HUES6 (cell line): ENCODE results near the gene BCL11A.

Source experiments
- H3K27ac ChIP-seq: 2 replicates; pipeline ENCODE4 v1.7.0; 2013; ENCODE audit warnings: low read depth, mild to moderate bottlenecking, low read length, inconsistent platforms
- H3K27me3 ChIP-seq: 2 replicates; pipeline ENCODE4 v1.6.1; 2013; ENCODE audit warnings: low read length; ENCODE audit not compliant: control insufficient read depth, insufficient read depth
- H3K36me3 ChIP-seq: 2 replicates; pipeline ENCODE4 v1.6.1; 2013; ENCODE audit warnings: low read length; ENCODE audit not compliant: control insufficient read depth, insufficient read depth
- H3K4me1 ChIP-seq: 2 replicates; pipeline ENCODE4 v1.6.1; 2013; ENCODE audit warnings: low read length; ENCODE audit not compliant: control insufficient read depth, insufficient read depth
- H3K4me3 ChIP-seq: 2 replicates; pipeline ENCODE4 v1.5.1; 2013; ENCODE audit warnings: low read depth, low read length
- H3K9ac ChIP-seq: one replicate; pipeline ENCODE4 v1.6.1; 2013; ENCODE audit warnings: mild to moderate bottlenecking, low read length
- H3K9me3 ChIP-seq: 2 replicates; pipeline ENCODE4 v1.6.1; 2013; ENCODE audit warnings: low read depth, low read length; ENCODE audit not compliant: control insufficient read depth, insufficient read depth

The BCL11A gene

GRCh38 chr2:60552078-60552850 is 1.2 kb downstream of the BCL11A start:
- no peaks in the 10 kb centered on the region for H3K27me3 ChIP-seq
- H3K27ac ChIP-seq: peak overlapping the region; percentile 60; the same call in 1 of the 2 replicates
- H3K9ac ChIP-seq: peak overlapping the region; percentile 88
- no peaks in the 10 kb centered on the region for H3K36me3 ChIP-seq
- H3K4me1 ChIP-seq: peaks cover 11% of the 10 kb centered on the region; the same call in 1 of the 2 replicates
- H3K4me3 ChIP-seq: peak overlapping the region; percentile 88
- no peaks in the 10 kb centered on the region for H3K9me3 ChIP-seq

GRCh38 chr2:60551240-60552077 is 2.0 kb downstream of the BCL11A start:
- H3K36me3 ChIP-seq: peaks cover under 1% of the 10 kb centered on the region; the same call in 1 of the 2 replicates
- H3K9ac ChIP-seq: peak overlapping the region; percentile 88
- peak overlapping the region; percentile 88 for H3K4me3 ChIP-seq
- H3K27me3 ChIP-seq: no peaks in the 10 kb centered on the region
- no peaks in the 10 kb centered on the region for H3K9me3 ChIP-seq
- peak overlapping the region; percentile 81; the same call in 1 of the 2 replicates for H3K27ac ChIP-seq
- peaks cover 15% of the 10 kb centered on the region; the same call in 1 of the 2 replicates for H3K4me1 ChIP-seq

- Histone ChIP-seq H3K4me1 (peaks cover 15% of the 10 kb centered on the region; the same call in 1 of the 2 replicates), H3K4me3 (peak overlapping the region; percentile 88), H3K27me3 (no peaks in the 10 kb centered on the region)
These were observed 2.5 kb downstream of the BCL11A start for GRCh38 chr2:60550984-60551239.

GRCh38 chr2:60550178-60550983 is 3.1 kb downstream of the BCL11A start:
- peak overlapping the region; percentile 90 for H3K9ac ChIP-seq
- peaks cover 11% of the 10 kb centered on the region for H3K36me3 ChIP-seq
- no peaks in the 10 kb centered on the region for H3K27me3 ChIP-seq
- peaks cover 19% of the 10 kb centered on the region for H3K4me1 ChIP-seq
- peak overlapping the region; percentile 88 for H3K4me3 ChIP-seq
- H3K27ac ChIP-seq: peak overlapping the region; percentile 91
- no peaks in the 10 kb centered on the region for H3K9me3 ChIP-seq

More at GRCh38 chr2:60550984-60551239, 2.5 kb downstream of the BCL11A start:
- Histone ChIP-seq H3K27ac (peak overlapping the region; percentile 81; the same call in 1 of the 2 replicates), H3K36me3 (peaks cover 6% of the 10 kb centered on the region), H3K9me3 (no peaks in the 10 kb centered on the region), H3K9ac (peak overlapping the region; percentile 88)

GRCh38 chr2:60549928-60550177 is 3.6 kb downstream of the BCL11A start:
- Histone ChIP-seq H3K27me3 (no peaks in the 10 kb centered on the region), H3K9me3 (no peaks in the 10 kb centered on the region), H3K4me1 (peaks cover 24% of the 10 kb centered on the region), H3K4me3 (peak overlapping the region; percentile 88), H3K27ac (peak overlapping the region; percentile 91), H3K36me3 (peaks cover 16% of the 10 kb centered on the region), H3K9ac (peak overlapping the region; percentile 90)

GRCh38 chr2:60549238-60549927 is 4.1 kb downstream of the BCL11A start:
- H3K36me3 ChIP-seq: peaks cover 21% of the 10 kb centered on the region
- no peaks in the 10 kb centered on the region for H3K9me3 ChIP-seq
- peaks cover 29% of the 10 kb centered on the region for H3K4me1 ChIP-seq
- H3K4me3 ChIP-seq: peak overlapping the region; percentile 88
- peak overlapping the region; percentile 90 for H3K9ac ChIP-seq
- H3K27ac ChIP-seq: peak overlapping the region; percentile 91
- H3K27me3 ChIP-seq: no peaks in the 10 kb centered on the region

GRCh38 chr2:60548845-60549237 is 4.6 kb downstream of the BCL11A start:
- Histone ChIP-seq H3K27me3 (no peaks in the 10 kb centered on the region), H3K4me1 (peaks cover 34% of the 10 kb centered on the region), H3K36me3 (peaks cover 26% of the 10 kb centered on the region), H3K4me3 (peak overlapping the region; percentile 88), H3K27ac (peak overlapping the region; percentile 91), H3K9ac (peak overlapping the region; percentile 90), H3K9me3 (no peaks in the 10 kb centered on the region)

GRCh38 chr2:60548311-60548710 is 5.1 kb downstream of the BCL11A start:
- Histone ChIP-seq H3K9ac (no peak overlapping the region), H3K4me1 (peaks cover 40% of the 10 kb centered on the region), H3K36me3 (peaks cover 32% of the 10 kb centered on the region), H3K27me3 (no peaks in the 10 kb centered on the region), H3K9me3 (no peaks in the 10 kb centered on the region), H3K27ac (no peak overlapping the region; the same call in 1 of the 2 replicates), H3K4me3 (peak overlapping the region; percentile 88)

GRCh38 chr2:60547841-60548240 is 5.6 kb downstream of the BCL11A start:
- peak overlapping the region; percentile 15; the same call in 1 of the 2 replicates for H3K4me3 ChIP-seq

GRCh38 chr2:60546756-60547420 is 6.6 kb downstream of the BCL11A start:
- Histone ChIP-seq H3K36me3 (peaks cover 34% of the 10 kb centered on the region), H3K9ac (no peak overlapping the region)

More at GRCh38 chr2:60547841-60548240, 5.6 kb downstream of the BCL11A start:
- Histone ChIP-seq H3K27me3 (no peaks in the 10 kb centered on the region), H3K36me3 (peaks cover 34% of the 10 kb centered on the region), H3K9me3 (no peaks in the 10 kb centered on the region), H3K9ac (no peak overlapping the region), H3K27ac (no peak overlapping the region), H3K4me1 (peaks cover 43% of the 10 kb centered on the region)

More at GRCh38 chr2:60546756-60547420, 6.6 kb downstream of the BCL11A start:
- no peak overlapping the region for H3K4me3 ChIP-seq
- H3K27me3 ChIP-seq: no peaks in the 10 kb centered on the region
- H3K9me3 ChIP-seq: no peaks in the 10 kb centered on the region
- H3K27ac ChIP-seq: no peak overlapping the region
- H3K4me1 ChIP-seq: peaks cover 43% of the 10 kb centered on the region
